ENCODE results near the gene TGIF1.
"Not testable (repeated sequence)": the region's sequence is repeated elsewhere in the genome, so short reads cannot be mapped to it uniquely, and the experiment has no call there.

TGIF1 gene

GRCh38 chr18:3455907-3456685, 6.1 kb downstream of the TGIF1 start:
- DNase-seq (ENCODE audit: low read depth): peak; percentile 27

GRCh38 chr18:3456686-3457069, 6.7 kb downstream of the TGIF1 start:
- no peak for DNase-seq (ENCODE audit: low read depth)

- no peak for DNase-seq (ENCODE audit: low read depth)
Measured at GRCh38 chr18:3457261-3457724, 7.3 kb downstream of the TGIF1 start.

GRCh38 chr18:3458378-3458777, 8.4 kb downstream of the TGIF1 start:
- DNase-seq (ENCODE audit: low read depth): no peak

- DNase-seq (ENCODE audit: low read depth): peak; percentile 43
Measured at GRCh38 chr18:3458952-3459853, 9.2 kb downstream of the TGIF1 start.

GRCh38 chr18:3460823-3461398, 10.9 kb downstream of the TGIF1 start:
- no peak for DNase-seq (ENCODE audit: low read depth)

- DNase-seq (ENCODE audit: low read depth): no peak
Measured at GRCh38 chr18:3461704-3462103, 11.7 kb downstream of the TGIF1 start.

- DNase-seq (ENCODE audit: low read depth): peak; percentile 68
Measured at GRCh38 chr18:3463051-3463450, 13.1 kb downstream of the TGIF1 start.

- DNase-seq (ENCODE audit: low read depth): peak; percentile 85
Measured at GRCh38 chr18:3466045-3466444, 16.1 kb downstream of the TGIF1 start.

- DNase-seq (ENCODE audit: low read depth): no peak
Measured at GRCh38 chr18:3466872-3467271, 16.9 kb downstream of the TGIF1 start.

GRCh38 chr18:3468066-3468705, 18.2 kb downstream of the TGIF1 start:
- DNase-seq (ENCODE audit: low read depth): no peak

GRCh38 chr18:3468833-3469232, 18.9 kb downstream of the TGIF1 start:
- no peak for DNase-seq (ENCODE audit: low read depth)

GRCh38 chr18:3471141-3471648, 21.2 kb downstream of the TGIF1 start:
- DNase-seq (ENCODE audit: low read depth): no peak

GRCh38 chr18:3472121-3472520, 22.1 kb downstream of the TGIF1 start:
- not testable (repeated sequence) for DNase-seq (ENCODE audit: low read depth)

- no peak for DNase-seq (ENCODE audit: low read depth)
Measured at GRCh38 chr18:3472681-3473544, 22.9 kb downstream of the TGIF1 start.

GRCh38 chr18:3478262-3478978, 28.4 kb downstream of the TGIF1 start:
- peak; percentile 81 for DNase-seq (ENCODE audit: low read depth)

GRCh38 chr18:3479978-3480509, 30.1 kb downstream of the TGIF1 start:
- no peak for DNase-seq (ENCODE audit: low read depth)

- no peak for DNase-seq (ENCODE audit: low read depth)
Measured at GRCh38 chr18:3480827-3481573, 31.0 kb downstream of the TGIF1 start.

GRCh38 chr18:3481696-3482210, 31.8 kb downstream of the TGIF1 start:
- DNase-seq (ENCODE audit: low read depth): no peak
